Adrenal gland (tissue), 12 donors: Measurements from ENCODE around the gene RTTN. TPM values are rescaled to one million over a fixed set of nuclear protein-coding genes. Genes with fewer than 3 reads are reported as not detected.

Experiments used
- DNase-seq, 7 donors: peaks; one replicate each; pipeline ENCODE4 v3.0.0-alpha.2; 2019 to 2020
- H3K27ac ChIP-seq, 5 donors: fragments of 200-600 bp; sonication (generic) in 4 of 5; 1 replicate in 3 of 5; 2 replicates in 2 of 5; pipeline versions ENCODE4 v1.5.1 to v1.8.0; 2016 to 2020; ENCODE audit warnings: mild to moderate bottlenecking in 1 of 5
- H3K27me3 ChIP-seq: fragments of 200-600 bp; 2 replicates; pipeline ENCODE4 v1.8.0; 2021
- H3K36me3 ChIP-seq, 2 donors: fragments of 200-600 bp; replicated peaks in 1 of 2; 1 replicate in 1 of 2; 2 replicates in 1 of 2; pipeline versions ENCODE4 v1.5.1 to v1.8.0; 2018 to 2022
- H3K4me1 ChIP-seq, 2 donors: fragments of 200-600 bp; replicated peaks in 1 of 2; 1 replicate in 1 of 2; 2 replicates in 1 of 2; pipeline versions ENCODE4 v1.5.1 to v1.8.0; 2018 to 2021
- H3K4me3 ChIP-seq, 4 donors: fragments of 200-600 bp; sonication (generic) in 3 of 4; one replicate each; pipeline ENCODE4 v1.5.1; 2016 to 2018
- H3K9me3 ChIP-seq, 3 donors: fragments of 200-600 bp; sonication (generic) in 1 of 3; replicated peaks in 1 of 3; 1 replicate in 2 of 3; 2 replicates in 1 of 3; pipeline versions ENCODE4 v1.5.1 to v1.8.0; 2016 to 2021
- CTCF ChIP-seq, 6 experiments: fragments of 450-650 bp in 4 of 6; fragments of 200-600 bp in 2 of 6; sonication (generic) in 1 of 6; IDR thresholded peaks; 1 replicate in 5 of 6; 2 replicates in 1 of 6; pipeline versions ENCODE4 v1.5.1 to v1.8.0; 2016 to 2021; ENCODE audit warnings: antibody characterized with exemption in 6 of 6, mild to moderate bottlenecking in 2 of 6, moderate library complexity in 1 of 6
- POLR2A ChIP-seq, 2 donors: fragments of 450-650 bp; IDR thresholded peaks; one replicate each; pipeline ENCODE4 v1.6.1; 2017; ENCODE audit warnings: antibody characterized with exemption in 2 of 2, mild to moderate bottlenecking in 2 of 2, moderate library complexity in 1 of 2
- WGBS, 4 donors: extraction: QIAGEN DNeasy Blood & Tissue Kit in 2 of 4; methylation state at CpG; one replicate each; pipeline versions ENCODE4 v1.1.5 to v1.1.7; 2013 to 2017; 5-methylcytosine and 5-hydroxymethylcytosine counted together
- intact Hi-C, 2 donors: fragments of 100-400 bp; cut with DNase I; formaldehyde crosslinking; loops; one replicate each; pipeline versions ENCODE4 v1.14.1 to v1.15.0; 2022 to 2023
- polyA plus RNA-seq, 3 donors: library from polyadenylated mRNA; stranded (reverse); fragments of 200-250 nt in 2 of 3; fragments of 350-450 nt in 1 of 3; fragmentation: Illumina TruSeq in 1 of 3; extraction: RNeasy Lipid Tissue Mini Kit (QIAGEN cat#74804) in 1 of 3; gene quantifications; one replicate each; pipeline ENCODE4 v1.2.3, GENCODE V29; 2013 to 2014
- total RNA-seq, 9 donors: library from RNA; depleted of rRNA in 4 of 9; stranded (reverse); fragments of >200 nt in 4 of 9; fragments of 120-200 nt in 1 of 9; fragmentation: NEBNext Ultra II Directional in 1 of 9; extraction: Animal tissue kit (Norgen Biotek cat#: 25700) in 1 of 9; gene quantifications; one replicate each; pipeline versions ENCODE4 v1.1.0 to v1.2.4, GENCODE V29; 2013 to 2023
- donor health status: healthy with polysubstance abuse.
- donor health status: Bipolar disorder and iron deficiency.
- donor health status: DM: yes; HTN: yes; CAD: no.
- donor health status: DM: no; HTN: no; CAD: no.
- donor health status: DM: no; HTN: no; CAD: no.
- donor health status: DM: yes; HTN: yes; CAD: no.

The RTTN gene
- total and polyA plus RNA-seq, 12 donors, result 4.0 to 22.5 (median 7.5) TPM

- no peak for TF ChIP-seq CTCF (IDR thresholded peaks at IDR 0.05)
- no peak for TF ChIP-seq POLR2A (IDR thresholded peaks at IDR 0.05)
- Histone ChIP-seq H3K9me3 (no peaks in the 10 kb centered on the region), H3K27ac (no peak overlapping the region), H3K36me3 (no peaks in the 10 kb centered on the region), H3K4me1 (no peaks in the 10 kb centered on the region), H3K4me3 (no peak overlapping the region), H3K27me3 (no peaks in the 10 kb centered on the region)
- 88 to 96% (median 95%) methylated on average over 3 of the region's 3 CpGs for WGBS, 4 donors
- DNase-seq, result no peak
- intact Hi-C loops, result no loop called here
Observed at GRCh38 chr18:69961718-69962117, 243.8 kb downstream of the RTTN start.

GRCh38 chr18:69958422-69958821 is 247.1 kb downstream of the RTTN start:
- no peak overlapping the region for H3K4me3 ChIP-seq
- H3K4me1 ChIP-seq, result peaks cover 0 to 6% of the 10 kb centered on the region in 2 donors
- TF ChIP-seq POLR2A (IDR thresholded peaks at IDR 0.05) (no peak), CTCF (IDR thresholded peaks at IDR 0.05) (no peak)
- H3K9me3 ChIP-seq, result no peaks in the 10 kb centered on the region
- 76 to 86% (median 84%) methylated on average over 5 of the region's 5 CpGs for WGBS, 4 donors
- no peak for DNase-seq
- H3K36me3 ChIP-seq, result no peaks in the 10 kb centered on the region
- H3K27me3 ChIP-seq, result no peaks in the 10 kb centered on the region
- intact Hi-C loops, result no loop called here
- no peak overlapping the region for H3K27ac ChIP-seq

GRCh38 chr18:69957747-69958146 is 247.7 kb downstream of the RTTN start:
- TF ChIP-seq POLR2A (IDR thresholded peaks at IDR 0.05) (no peak), CTCF (IDR thresholded peaks at IDR 0.05) (no peak)
- 88 to 93% (median 91%) methylated on average over 3 of the region's 3 CpGs for WGBS, 4 donors
- Histone ChIP-seq H3K9me3 (no peaks in the 10 kb centered on the region), H3K36me3 (no peaks in the 10 kb centered on the region), H3K27me3 (no peaks in the 10 kb centered on the region), H3K4me3 (no peak overlapping the region), H3K27ac (no peak overlapping the region), H3K4me1 (peaks cover 0 to 6% of the 10 kb centered on the region in 2 donors)
- no peak for DNase-seq
- intact Hi-C loops, result no loop called here

- Histone ChIP-seq H3K36me3 (no peaks in the 10 kb centered on the region), H3K4me3 (no peak overlapping the region), H3K27ac (no peak overlapping the region), H3K9me3 (no peaks in the 10 kb centered on the region), H3K27me3 (no peaks in the 10 kb centered on the region), H3K4me1 (peaks cover 0 to 6% of the 10 kb centered on the region in 2 donors)
- intact Hi-C loops, result no loop called here
- 65 to 73% (median 68%) methylated on average over 20 of the region's 20 CpGs for WGBS, 4 donors
- DNase-seq, result no peak
- TF ChIP-seq POLR2A (IDR thresholded peaks at IDR 0.05), result no peak
Observed at GRCh38 chr18:69956665-69957620, 248.5 kb downstream of the RTTN start.
